ENCODE results near the gene GPALPP1. TPM values are rescaled to one million over a fixed set of nuclear protein-coding genes. Genes with fewer than 3 reads are reported as not detected.

Gene GPALPP1
- total and polyA plus RNA-seq, 2 donors from 2014 or later, result 9.2 to 25.1 TPM

- no peak overlapping the region for H3K27ac ChIP-seq (ENCODE audit: low read depth in 2 of 2, low read length in 2 of 2)
- no peak for TF ChIP-seq CTCF (IDR thresholded peaks at IDR 0.05; ENCODE audit: borderline replicate concordance, extremely low read depth, insufficient read depth)
- no peaks in the 10 kb centered on the region for H3K4me1 ChIP-seq (ENCODE audit: control insufficient read depth in 2 of 3, insufficient read depth in 2 of 3, low read depth in 1 of 3, low read length in 3 of 3)
- H3K4me3 ChIP-seq (ENCODE audit: low read length in 3 of 3), result no peak overlapping the region
- H3K9ac ChIP-seq (ENCODE audit: low read length in 3 of 3), result no peak overlapping the region
- no peak for DNase-seq
- FAIRE-seq, result no peak
- H3K27me3 ChIP-seq (ENCODE audit: control insufficient read depth, insufficient read depth, low read length), result no peaks in the 10 kb centered on the region
- intact Hi-C loops (cut with DNase I), result no loop called here
- H3K36me3 ChIP-seq (ENCODE audit: control insufficient read depth in 2 of 3, insufficient read depth in 3 of 3, low read length in 3 of 3), result no peaks in the 10 kb centered on the region
- H3K9me3 ChIP-seq (ENCODE audit: control insufficient read depth in 2 of 3, insufficient read depth in 1 of 3, low read length in 3 of 3), result no peaks in the 10 kb centered on the region
These were observed 88.7 kb downstream of the GPALPP1 start for GRCh38 chr13:45078003-45078402.

Other genes starting within 250 kb of the GPALPP1 start
- gene NUFIP1, start 67 bp upstream of the GPALPP1 start, total RNA-seq, result 5.5 TPM
- gene NUFIP1, start 67 bp upstream of the GPALPP1 start, polyA plus RNA-seq (ENCODE audit: insufficient read depth, low read depth, low replicate concordance), result 3.4 TPM
- gene GTF2F2, start 131.0 kb downstream of the GPALPP1 start, total RNA-seq, result 16.6 TPM
- 17.3 TPM for gene GTF2F2, start 131.0 kb downstream of the GPALPP1 start, polyA plus RNA-seq (ENCODE audit: insufficient read depth, low read depth, low replicate concordance)
- 0.22 TPM for gene KCTD4, start 211.5 kb downstream of the GPALPP1 start, total RNA-seq
- gene KCTD4, start 211.5 kb downstream of the GPALPP1 start, polyA plus RNA-seq (ENCODE audit: insufficient read depth, low read depth, low replicate concordance), result 0.34 TPM